Measurements from ENCODE around the gene CERS1.

Gene CERS1

GRCh38 chr19:18865973-18866799 is 29.8 kb downstream of the CERS1 start (continued):
- TF ChIP-seq ZNF521 (tag by site-specific recombination; IDR thresholded peaks at IDR 0.05) (no peak), ZNF707 (tag by site-specific recombination; IDR thresholded peaks at IDR 0.05) (no peak), ZNF280D (tag by site-specific recombination; IDR thresholded peaks at IDR 0.05) (no peak), ZNF391 (tag by site-specific recombination; IDR thresholded peaks at IDR 0.05; ENCODE audit: borderline replicate concordance, low read depth) (no peak), ZNF169 (tag by site-specific recombination; IDR thresholded peaks at IDR 0.05) (no peak), ZNF2 (tag by site-specific recombination; IDR thresholded peaks at IDR 0.05) (no peak), ZBTB10 (tag by site-specific recombination; IDR thresholded peaks at IDR 0.05) (no peak), ZNF561 (tag by site-specific recombination; IDR thresholded peaks at IDR 0.05; ENCODE audit: borderline replicate concordance) (peak; percentile 36; the same call in 1 of the 2 replicates), ZBTB11 (tag by site-specific recombination; conservative IDR thresholded peaks at IDR 0.05; ENCODE audit: low read depth) (no peak), KLF16 (tag by site-specific recombination; IDR thresholded peaks at IDR 0.05) (no peak), ZSCAN5A (tag by site-specific recombination; IDR thresholded peaks at IDR 0.05) (no peak), ZNF223 (tag by site-specific recombination; IDR thresholded peaks at IDR 0.05) (no peak), ZNF664 (tag by site-specific recombination; IDR thresholded peaks at IDR 0.05) (no peak), ZSCAN4 (tag by site-specific recombination; IDR thresholded peaks at IDR 0.05) (no peak), ZNF350 (tag by site-specific recombination; IDR thresholded peaks at IDR 0.05) (no peak), ZNF670 (tag by site-specific recombination; IDR thresholded peaks at IDR 0.05; ENCODE audit: low read depth) (no peak), ZNF155 (tag by site-specific recombination; IDR thresholded peaks at IDR 0.05) (no peak), ZNF677 (tag by site-specific recombination; IDR thresholded peaks at IDR 0.05) (no peak), KLF8 (tag by site-specific recombination; IDR thresholded peaks at IDR 0.05) (peak; percentile 36; the same call in 1 of the 2 replicates), ZBTB6 (tag by site-specific recombination; IDR thresholded peaks at IDR 0.05) (no peak), CTCF (tag by site-specific recombination; IDR thresholded peaks at IDR 0.05) (peak; percentile 59), ZNF530 (tag by site-specific recombination; IDR thresholded peaks at IDR 0.05; ENCODE audit: low read depth) (no peak), ZNF48 (tag by site-specific recombination; IDR thresholded peaks at IDR 0.05) (no peak), GLI2 (tag by site-specific recombination; IDR thresholded peaks at IDR 0.05; ENCODE audit: borderline replicate concordance, low read depth) (no peak)

Measured in HEK293 (cell line).